NCI-H2196 treated with DMSO at 0.1 percent for 48 hours (cell line): Measurements from ENCODE around the gene GPX5.
"Not testable (repeated sequence)": the region's sequence is repeated elsewhere in the genome, so short reads cannot be mapped to it uniquely, and the experiment has no call there.

ENCODE experiments used
- DNase-seq: peaks from one replicate; lab custom pipeline; 2025; ENCODE audit not compliant: unreplicated experiment; lab: John Stamatoyannopoulos, UW

Gene GPX5, protein sequence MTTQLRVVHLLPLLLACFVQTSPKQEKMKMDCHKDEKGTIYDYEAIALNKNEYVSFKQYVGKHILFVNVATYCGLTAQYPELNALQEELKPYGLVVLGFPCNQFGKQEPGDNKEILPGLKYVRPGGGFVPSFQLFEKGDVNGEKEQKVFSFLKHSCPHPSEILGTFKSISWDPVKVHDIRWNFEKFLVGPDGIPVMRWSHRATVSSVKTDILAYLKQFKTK

DNA sequence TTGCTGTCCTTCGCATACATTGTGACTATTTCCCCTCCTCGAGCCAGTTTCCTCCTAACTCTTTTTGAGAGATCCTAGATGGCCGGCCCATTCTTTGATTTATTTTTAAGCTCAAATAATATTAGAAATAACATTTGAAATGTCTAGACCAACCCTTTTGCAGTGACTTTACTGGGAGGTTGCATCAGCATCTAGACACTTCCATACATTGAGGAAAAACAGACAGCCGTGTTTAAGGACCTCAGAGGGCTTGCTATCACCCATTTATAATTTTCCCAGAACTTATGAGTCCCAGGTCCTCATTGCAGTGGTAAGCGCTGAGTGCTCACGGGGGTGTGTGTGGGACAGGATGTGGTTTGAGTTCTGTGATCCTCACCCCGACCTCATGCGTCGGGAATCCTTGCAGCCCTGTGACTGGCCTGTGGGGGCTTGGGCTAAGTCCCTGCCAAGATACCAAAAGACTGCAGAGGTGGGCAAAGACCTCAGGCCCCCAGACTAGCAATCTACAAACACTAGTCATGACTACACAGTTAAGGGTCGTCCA lies at the start of gene GPX5:
Gene GPX5, plus strand, starts transcription at position 386 of the 544 bp plus-strand sequence. Its CDS starts 133 bp downstream, at position 519.
- no peak for DNase-seq

- DNase-seq, result no peak
These were observed 47.2 kb upstream of the GPX5 start for GRCh38 chr6:28478518-28478917.

GRCh38 chr6:28480253-28480932 lies 45.3 kb upstream of the GPX5 start:
- DNase-seq, result no peak

- no peak for DNase-seq
These were observed 40.2 kb upstream of the GPX5 start for GRCh38 chr6:28485482-28485881.

DNA sequence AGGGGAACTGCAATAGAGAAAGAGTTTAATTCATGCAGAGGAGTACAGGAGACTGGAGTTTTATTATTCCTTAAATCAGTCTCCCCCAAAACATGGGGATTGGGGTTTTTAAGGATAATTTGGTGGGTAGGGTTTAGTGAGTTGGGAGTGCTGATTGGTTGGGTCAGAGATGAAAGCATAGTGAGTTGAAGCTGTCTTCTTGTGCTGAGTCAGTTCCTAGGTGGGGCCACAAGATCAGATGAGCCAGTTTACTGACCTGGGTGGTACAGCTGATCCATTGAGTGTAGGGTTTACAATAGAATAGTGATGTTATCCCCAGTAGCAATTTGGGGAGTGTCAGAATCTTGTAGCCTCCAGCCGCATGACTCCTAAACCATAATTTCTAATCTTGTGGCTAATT lies 39.1 kb upstream of the GPX5 start:
- no peak for DNase-seq

DNA sequence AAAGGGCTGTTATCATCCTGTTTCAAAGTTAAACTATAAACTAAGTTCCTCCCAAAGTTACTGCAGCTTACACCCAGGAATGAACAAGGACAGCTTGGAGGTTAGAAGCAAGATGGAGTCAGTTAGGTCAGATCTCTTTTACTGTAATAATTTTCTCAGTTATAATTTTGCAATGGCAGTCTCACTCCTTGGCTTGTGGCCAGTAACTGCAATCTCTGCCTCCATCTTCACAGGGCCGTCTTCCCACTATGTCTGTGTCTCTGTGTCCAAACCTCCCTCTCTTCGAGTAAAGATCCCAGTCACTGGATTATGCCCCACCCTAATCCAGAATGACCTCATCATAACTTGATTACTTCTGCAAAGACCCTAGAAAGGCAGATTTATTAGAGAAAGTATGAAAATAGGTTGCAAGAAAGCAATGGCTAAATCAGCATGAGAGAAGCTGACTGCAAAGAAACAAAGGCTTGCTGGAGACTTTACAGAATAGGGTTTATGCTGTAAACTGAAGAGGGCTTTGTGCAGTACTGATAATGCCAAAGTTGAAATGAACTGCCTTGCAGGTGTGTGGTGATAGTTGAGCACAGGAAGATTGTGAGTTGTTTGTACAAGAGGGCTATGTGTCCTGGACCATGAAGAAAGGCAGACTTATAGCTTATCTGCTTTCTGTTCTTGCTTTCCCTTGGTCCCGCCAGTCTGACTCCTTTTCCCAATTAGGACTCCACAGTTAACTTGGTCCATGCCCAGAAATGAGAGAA lies 38.5 kb upstream of the GPX5 start:
- no peak for DNase-seq

GRCh38 chr6:28488916-28489365 lies 36.7 kb upstream of the GPX5 start:
- no peak for DNase-seq

DNA sequence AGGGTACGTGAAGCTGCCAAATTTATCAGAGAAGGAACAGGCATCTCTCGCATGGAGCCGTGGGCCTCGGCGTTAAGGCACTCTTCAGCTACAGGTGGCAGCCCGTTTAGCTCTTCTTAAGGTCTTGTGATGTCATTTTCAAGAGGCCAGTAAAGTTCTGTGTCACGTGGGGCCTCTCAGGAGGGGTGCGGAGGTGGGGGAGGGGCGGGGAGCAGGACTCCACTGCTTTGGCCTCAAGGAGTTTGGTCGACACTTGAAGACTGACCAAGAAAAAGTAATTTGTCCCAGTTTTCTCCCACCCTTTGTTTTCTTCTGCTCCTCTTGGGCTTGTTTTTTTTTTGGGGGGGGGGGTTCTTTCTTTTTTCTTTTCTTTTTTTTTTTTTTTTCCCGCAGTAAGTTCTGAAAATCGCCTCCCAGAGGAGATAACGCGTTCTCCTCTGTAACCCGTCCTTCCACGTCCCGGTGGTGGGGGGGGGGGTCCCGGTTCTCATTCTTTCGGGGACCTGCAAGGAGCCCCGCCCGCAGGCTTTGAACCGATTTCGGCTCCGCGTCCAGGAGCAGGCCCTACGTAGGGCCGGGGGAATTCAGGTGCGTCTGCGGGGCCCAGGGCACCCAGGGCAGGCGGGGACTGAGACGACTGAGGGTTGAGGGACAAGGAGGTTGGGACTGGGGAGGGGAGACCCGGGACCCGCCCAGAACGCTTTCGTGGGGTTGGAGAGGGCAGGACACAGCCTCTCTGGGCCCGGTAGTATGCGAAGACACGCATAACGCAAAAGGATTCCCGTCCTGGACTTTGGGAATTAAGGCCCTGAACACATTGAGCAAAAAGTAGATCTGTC lies 36.1 kb upstream of the GPX5 start:
- DNase-seq, result no peak

DNA sequence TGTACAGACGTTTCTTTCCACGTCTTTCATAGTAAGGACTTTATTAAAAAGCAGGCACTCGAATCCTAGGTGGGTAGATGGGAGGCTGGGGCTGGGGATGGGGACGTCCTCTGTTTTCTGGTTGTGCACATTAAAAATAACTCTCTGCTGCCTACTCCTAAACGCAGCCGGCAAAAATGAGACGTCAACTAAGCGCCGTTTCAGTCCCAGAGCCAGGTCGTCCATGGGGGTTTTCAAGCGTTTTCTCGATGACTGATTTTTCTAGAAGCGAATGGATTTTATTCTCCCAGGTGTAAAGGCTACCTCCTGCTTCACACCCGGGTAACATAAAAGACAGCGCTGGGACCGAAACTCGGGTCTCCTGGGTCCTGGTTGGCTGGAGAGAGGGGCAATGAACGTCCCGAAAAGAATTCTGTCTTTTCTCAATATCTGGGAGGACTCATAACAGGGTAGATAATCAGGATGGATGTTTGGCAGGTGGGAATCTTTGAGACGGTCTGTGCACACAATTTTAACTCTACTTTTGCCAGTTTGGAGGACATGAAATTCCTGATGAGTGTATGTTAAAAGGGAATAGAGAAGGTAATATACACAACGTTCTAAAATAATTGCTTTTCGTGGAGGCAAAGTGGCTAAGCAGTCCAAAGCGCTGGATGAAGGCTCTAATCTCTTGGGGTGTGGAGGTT lies 35.3 kb upstream of the GPX5 start:
- DNase-seq, result no peak

- DNase-seq, result no peak
These were observed 33.7 kb upstream of the GPX5 start for GRCh38 chr6:28491984-28492317.

DNA sequence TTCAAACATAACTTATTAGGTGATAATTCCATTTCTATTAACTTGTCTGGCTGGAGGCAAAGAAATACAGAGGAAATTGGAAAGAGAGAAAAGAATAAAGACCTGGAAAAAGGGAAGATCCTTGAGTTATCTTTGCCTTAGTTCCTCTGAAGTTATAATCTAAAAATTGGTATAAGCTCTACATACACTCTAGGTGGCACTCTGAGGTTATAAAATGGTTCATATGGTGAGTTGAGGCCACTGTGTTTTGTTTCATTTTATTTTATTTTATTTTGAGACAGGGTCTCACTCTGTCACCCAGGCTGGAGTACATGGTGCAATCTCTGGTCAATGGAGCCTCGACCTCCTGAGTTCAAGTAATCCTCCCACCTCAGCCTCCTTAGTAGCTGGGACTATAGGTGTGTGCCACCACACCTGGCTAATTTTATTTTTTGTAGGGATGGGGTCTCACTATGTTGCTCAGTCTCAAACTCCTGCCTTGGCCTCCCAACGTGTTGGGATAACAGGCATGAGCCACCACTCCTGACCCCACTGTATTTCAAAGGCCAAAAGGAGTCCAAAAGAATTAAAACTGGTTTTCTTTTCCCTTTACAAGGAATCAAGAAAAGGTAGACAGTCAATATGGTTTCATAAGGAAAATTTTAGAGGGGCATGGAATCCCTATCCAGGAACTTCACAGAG lies 29.4 kb upstream of the GPX5 start:
- DNase-seq, result no peak

DNA sequence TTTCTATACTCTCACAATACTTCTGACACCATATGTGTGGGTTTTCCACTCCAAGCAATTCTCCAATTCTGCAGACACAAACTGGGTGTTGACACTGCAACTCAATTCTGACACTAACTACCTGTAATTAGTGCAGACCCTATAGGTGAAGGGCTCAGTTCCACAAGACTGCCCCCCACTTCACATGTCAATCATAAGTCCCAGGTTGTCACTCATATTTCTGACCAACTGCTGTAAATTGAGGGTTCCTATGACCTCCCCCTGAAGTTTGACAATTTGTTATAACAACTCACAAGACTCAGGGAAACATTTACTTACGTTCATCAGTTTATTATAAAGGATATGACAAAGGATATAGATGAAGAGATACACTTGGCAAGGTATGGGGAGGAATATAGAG lies 28.4 kb upstream of the GPX5 start:
- no peak for DNase-seq

DNA sequence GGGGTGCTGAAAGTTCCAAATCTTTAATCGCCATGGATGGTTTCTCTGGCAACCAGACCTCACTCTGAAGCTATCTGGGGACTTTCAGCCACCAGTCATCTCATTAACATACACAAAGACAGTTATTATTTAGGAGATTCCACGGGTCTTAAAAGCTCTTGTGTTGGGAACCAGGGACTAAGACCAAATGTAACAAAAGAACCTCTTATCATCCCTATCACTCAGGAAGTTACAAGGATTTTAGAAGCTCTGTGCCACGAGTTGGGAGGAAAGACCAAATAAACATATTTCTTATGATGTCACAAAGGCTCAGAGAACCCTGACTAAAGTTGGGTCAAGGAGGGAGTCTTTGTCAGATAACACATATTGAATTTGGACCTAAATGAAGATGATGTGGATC lies 27.8 kb upstream of the GPX5 start:
- DNase-seq, result no peak

DNA sequence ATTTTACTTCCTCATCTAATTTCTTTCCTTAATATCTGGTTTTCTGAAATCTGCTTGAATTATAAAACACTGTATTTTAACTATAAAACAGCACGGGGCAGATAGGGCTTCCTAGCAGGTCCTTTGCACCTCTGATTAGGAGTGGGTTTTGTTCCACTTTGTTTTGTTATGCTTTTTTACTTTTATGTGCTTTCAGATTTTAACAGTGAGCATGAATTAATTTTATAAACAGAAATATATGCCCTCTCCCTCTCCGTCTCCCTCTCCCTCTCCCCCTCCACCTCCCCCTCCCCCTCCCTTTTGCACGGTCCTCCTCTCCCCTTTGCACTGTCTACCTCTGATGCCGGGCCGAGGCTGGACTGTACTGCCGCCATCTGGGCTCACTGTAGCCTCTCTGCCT lies 24.4 kb upstream of the GPX5 start:
- DNase-seq, result no peak

DNA sequence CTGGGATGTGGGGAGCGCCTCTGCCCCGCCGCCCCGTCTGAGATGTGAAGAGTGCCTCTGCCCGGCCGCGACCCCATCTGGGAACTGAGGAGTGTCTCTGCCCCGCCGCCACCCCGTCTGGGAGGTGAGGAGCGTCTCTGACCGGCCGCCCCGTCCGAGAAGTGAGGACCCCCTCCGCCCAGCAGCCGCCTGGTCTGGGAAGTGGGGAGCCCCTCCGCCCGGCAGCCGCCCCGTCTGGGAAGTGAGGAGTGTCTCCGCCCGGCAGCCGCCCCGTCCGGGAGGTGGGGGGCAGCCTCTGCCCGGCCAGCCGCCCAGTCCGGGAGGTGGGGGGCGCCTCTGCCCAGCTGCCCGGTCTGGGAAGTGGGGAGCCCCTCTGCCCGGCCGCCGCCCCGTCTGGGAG lies 23.5 kb upstream of the GPX5 start:
- DNase-seq, result not testable (repeated sequence)

DNA sequence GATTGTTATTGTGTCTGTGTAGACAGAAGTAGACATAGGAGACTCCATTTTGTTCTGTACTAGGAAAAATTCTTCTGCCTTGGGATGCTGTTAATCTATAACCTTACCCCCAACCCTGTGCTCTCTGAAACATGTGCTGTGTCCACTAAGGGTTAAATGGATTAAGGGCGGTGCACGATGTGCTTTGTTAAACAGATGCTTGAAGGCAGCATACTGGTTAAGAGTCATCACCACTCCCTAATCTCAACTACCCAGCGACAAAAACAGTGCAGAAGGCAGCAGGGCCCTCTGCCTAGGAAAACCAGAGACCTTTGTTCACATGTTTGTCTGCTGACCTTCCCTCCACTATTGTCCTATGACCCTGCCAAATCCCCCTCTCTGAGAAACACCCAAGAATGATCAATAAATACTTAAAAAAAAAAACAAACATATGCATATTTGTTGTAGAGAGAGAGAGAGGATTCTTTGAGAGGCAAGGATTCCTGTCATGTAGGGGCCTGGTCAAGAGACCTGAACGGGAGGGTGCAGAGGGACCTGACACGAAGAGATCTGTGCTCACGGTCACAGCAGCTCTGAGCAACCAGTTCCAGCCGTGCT lies 22.9 kb upstream of the GPX5 start:
- not testable (repeated sequence) for DNase-seq

DNA sequence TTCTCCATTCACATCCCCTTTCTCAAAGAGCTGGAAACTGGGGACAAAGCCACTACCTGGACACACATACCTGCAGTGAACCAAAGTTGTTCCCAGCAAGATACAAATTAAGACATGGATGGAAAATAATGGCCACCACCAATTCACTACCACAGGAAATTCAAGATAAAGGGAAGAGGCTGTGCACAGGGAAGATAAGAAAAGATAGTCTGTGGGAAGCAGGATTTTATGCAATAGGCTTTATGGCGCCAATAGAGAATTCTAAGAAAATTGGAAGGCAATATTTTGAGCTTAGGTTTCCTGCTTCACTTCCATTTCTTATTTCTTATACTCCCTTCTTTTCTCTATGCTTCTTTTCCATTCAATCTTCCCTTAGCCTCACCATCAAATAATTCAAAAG lies 19.9 kb upstream of the GPX5 start:
- no peak for DNase-seq

- DNase-seq, result no peak
These were observed 18.7 kb upstream of the GPX5 start for GRCh38 chr6:28506807-28507475.
